H1 (cell line): ENCODE results near the gene ZBTB40. TPM values are rescaled to one million over a fixed set of nuclear protein-coding genes. Genes with fewer than 3 reads are reported as not detected.

ENCODE experiments used
- CTCF ChIA-PET: fragments of 300-600 bp; sonication (Branson Sonifier 250); formaldehyde crosslinking; loops from one replicate; lab custom pipeline; 2021; ENCODE audit not compliant: partially characterized antibody; lab: Charles Lee
- POLR2A ChIA-PET: fragments of 300-600 bp; sonication (Branson Sonifier 250); formaldehyde crosslinking; loops from one replicate; lab custom pipeline; 2021; ENCODE audit warnings: inconsistent platforms; ENCODE audit not compliant: partially characterized antibody; lab: Charles Lee
- DNase-seq, 2 experiments: peaks; one replicate each; pipeline versions ENCODE4 v3.0.0 to v3.0.0-alpha.2; 2010 to 2022; ENCODE audit warnings: low spot score in 2 of 2, low read depth in 1 of 2, mixed read lengths in 1 of 2
- FAIRE-seq: peaks from 2 replicates; lab custom pipeline; 2011; peaks lifted over from hg19 to GRCh38; lab: Jason Lieb, UNC
- H2AFZ ChIP-seq: 2 replicates; pipeline ENCODE4 v1.8.1; 2012; ENCODE audit warnings: low read length, inconsistent platforms
- H2AK5ac ChIP-seq: 2 replicates; pipeline ENCODE4 v1.6.1; 2013; ENCODE audit warnings: low read depth, low read length
- H2BK120ac ChIP-seq: replicated peaks from 2 replicates; pipeline ENCODE3; 2013; ENCODE audit warnings: low read depth, low read length, inconsistent platforms
- H2BK12ac ChIP-seq: 2 replicates; pipeline ENCODE4 v1.6.1; 2013; ENCODE audit warnings: low read depth, low read length
- H2BK15ac ChIP-seq: 2 replicates; pipeline ENCODE4 v1.6.1; 2013; ENCODE audit warnings: low read length
- H2BK20ac ChIP-seq: 2 replicates; pipeline ENCODE4 v1.6.1; 2013; ENCODE audit warnings: low read length
- H2BK5ac ChIP-seq: 2 replicates; pipeline ENCODE4 v1.6.1; 2013; ENCODE audit warnings: low read depth, low read length
- H3K14ac ChIP-seq: 2 replicates; pipeline ENCODE4 v1.6.1; 2013; ENCODE audit warnings: inconsistent platforms; ENCODE audit not compliant: insufficient read length
- H3K18ac ChIP-seq: 2 replicates; pipeline ENCODE4 v1.6.1; 2013; ENCODE audit warnings: low read length; ENCODE audit errors: extremely low read depth
- H3K23ac ChIP-seq: 2 replicates; pipeline ENCODE4 v1.6.1; 2013; ENCODE audit warnings: inconsistent platforms; ENCODE audit not compliant: insufficient read length
- H3K23me2 ChIP-seq: 2 replicates; pipeline ENCODE4 v1.6.1; 2013; ENCODE audit warnings: low read depth, low read length
- H3K27ac ChIP-seq: 2 replicates; pipeline ENCODE4 v1.6.1; 2011; ENCODE audit warnings: low read depth, low read length, inconsistent platforms
- H3K27me3 ChIP-seq, 4 experiments: replicated peaks in 1 of 4; 1 replicate in 1 of 4; 2 replicates in 3 of 4; pipeline versions ENCODE4 v1.6.1 to v1.8.1; 2011 to 2013; ENCODE audit warnings: low read length in 3 of 4, mild to moderate bottlenecking in 3 of 4, inconsistent platforms in 2 of 4, mixed read lengths in 2 of 4, moderate library complexity in 1 of 4; ENCODE audit not compliant: control insufficient read depth in 3 of 4, insufficient read depth in 3 of 4; ENCODE audit errors: extremely low read depth in 1 of 4
- H3K36me3 ChIP-seq, 4 experiments: 2 replicates each; pipeline versions ENCODE4 v1.6.1 to v1.8.1; 2011 to 2013; ENCODE audit warnings: mild to moderate bottlenecking in 4 of 4, low read length in 3 of 4, moderate library complexity in 2 of 4, control low read depth in 1 of 4, inconsistent platforms in 1 of 4; ENCODE audit not compliant: insufficient read depth in 4 of 4, control insufficient read depth in 2 of 4
- H3K4ac ChIP-seq: replicated peaks from 2 replicates; pipeline ENCODE3; 2013; ENCODE audit warnings: low read length, low read depth, mixed read lengths, inconsistent platforms; ENCODE audit not compliant: insufficient read length
- H3K4me1 ChIP-seq, 4 experiments: replicated peaks in 1 of 4; 1 replicate in 1 of 4; 2 replicates in 3 of 4; pipeline versions ENCODE4 v1.6.1 to v1.8.1; 2011 to 2013; ENCODE audit warnings: low read length in 3 of 4, inconsistent platforms in 2 of 4, mixed read lengths in 1 of 4; ENCODE audit not compliant: insufficient read depth in 4 of 4, control insufficient read depth in 3 of 4
- H3K4me2 ChIP-seq, 2 experiments: 2 replicates each; pipeline versions ENCODE4 v1.6.1 to v1.8.1; 2011 to 2013; ENCODE audit warnings: low read depth in 2 of 2, low read length in 2 of 2, control low read depth in 1 of 2, inconsistent platforms in 1 of 2, mild to moderate bottlenecking in 1 of 2; ENCODE audit not compliant: insufficient read depth in 1 of 2
- H3K4me3 ChIP-seq, 4 experiments: fragments of 200-600, 300-600 bp in 1 of 4; sonication (generic), shearing (Covaris generic), sonication (Bioruptor Twin) in 1 of 4; 2 replicates each; pipeline versions ENCODE4 v1.5.1 to v1.8.1; 2011 to 2016; ENCODE audit warnings: low read length in 4 of 4, low read depth in 3 of 4, control low read depth in 2 of 4, inconsistent platforms in 2 of 4, mild to moderate bottlenecking in 2 of 4, mixed read lengths in 1 of 4, moderate library complexity in 1 of 4; ENCODE audit not compliant: insufficient read depth in 2 of 4; ENCODE audit errors: extremely low read depth in 1 of 4
- H3K56ac ChIP-seq: replicated peaks from 2 replicates; pipeline ENCODE3; 2013; ENCODE audit warnings: low read depth, mild to moderate bottlenecking, mixed read lengths, low read length, inconsistent platforms; ENCODE audit not compliant: insufficient read length
- H3K79me1 ChIP-seq: 2 replicates; pipeline ENCODE4 v1.6.1; 2013; ENCODE audit warnings: low read depth, low read length, control low read depth
- H3K79me2 ChIP-seq, 2 experiments: 2 replicates each; pipeline versions ENCODE4 v1.6.1 to v1.8.1; 2012 to 2013; ENCODE audit warnings: low read length in 2 of 2, mild to moderate bottlenecking in 2 of 2, inconsistent platforms in 1 of 2; ENCODE audit not compliant: insufficient read depth in 2 of 2, control insufficient read depth in 1 of 2
- H3K9ac ChIP-seq, 4 experiments: replicated peaks in 1 of 4; 1 replicate in 1 of 4; 2 replicates in 3 of 4; pipeline versions ENCODE4 v1.6.1 to v1.8.1; 2011 to 2013; ENCODE audit warnings: low read depth in 3 of 4, low read length in 3 of 4, control low read depth in 2 of 4, mild to moderate bottlenecking in 2 of 4, moderate library complexity in 2 of 4, inconsistent platforms in 1 of 4; ENCODE audit errors: extremely low read depth in 1 of 4
- H3K9me3 ChIP-seq, 2 experiments: 2 replicates each; pipeline versions ENCODE4 v1.6.1 to v1.8.1; 2012 to 2013; ENCODE audit warnings: mild to moderate bottlenecking in 2 of 2, moderate library complexity in 2 of 2, control low read depth in 1 of 2, inconsistent platforms in 1 of 2, low read depth in 1 of 2, low read length in 1 of 2, mixed read lengths in 1 of 2; ENCODE audit not compliant: insufficient read depth in 2 of 2
- H4K20me1 ChIP-seq, 2 experiments: replicated peaks in 1 of 2; 2 replicates each; pipeline versions ENCODE3 to v1.8.1; 2011 to 2013; ENCODE audit warnings: inconsistent platforms in 2 of 2, low read length in 2 of 2, mild to moderate bottlenecking in 1 of 2; ENCODE audit not compliant: insufficient read depth in 2 of 2, control insufficient read depth in 1 of 2
- H4K5ac ChIP-seq: 2 replicates; pipeline ENCODE4 v1.6.1; 2013; ENCODE audit warnings: low read length, low read depth, mixed read lengths, inconsistent platforms; ENCODE audit not compliant: insufficient read length
- H4K8ac ChIP-seq: 2 replicates; pipeline ENCODE4 v1.8.0; 2013; ENCODE audit warnings: mild to moderate bottlenecking, moderate library complexity, low read length, inconsistent platforms; ENCODE audit not compliant: insufficient read depth; ENCODE audit errors: extremely low read depth
- H4K91ac ChIP-seq: replicated peaks from 2 replicates; pipeline ENCODE3; 2013; ENCODE audit warnings: low read length, mixed read lengths, inconsistent platforms; ENCODE audit not compliant: insufficient read length
- HDAC2 ChIP-seq, 2 experiments: fragments of 300-600 bp in 1 of 2; sonication (generic) in 1 of 2; IDR thresholded peaks; 2 replicates each; pipeline ENCODE4 v1.6.1; 2011 to 2012; ENCODE audit warnings: low read depth in 2 of 2, low read length in 2 of 2, mild to moderate bottlenecking in 2 of 2, moderate library complexity in 2 of 2, borderline replicate concordance in 1 of 2, inconsistent platforms in 1 of 2
- HDAC6 ChIP-seq: IDR thresholded peaks from one replicate; pipeline ENCODE4 v1.7.1; 2012; ENCODE audit warnings: low read depth, mild to moderate bottlenecking, inconsistent platforms, low read length, moderate library complexity
- JUND ChIP-seq: IDR thresholded peaks from 2 replicates; pipeline ENCODE4 v1.6.1; 2011; ENCODE audit warnings: mild to moderate bottlenecking, improper control_type of control experiment, low read length
- KDM1A ChIP-seq: fragments of 200-600, 300-600 bp; sonication (generic); IDR thresholded peaks from 2 replicates; pipeline ENCODE4 v1.7.1; 2016; ENCODE audit warnings: mild to moderate bottlenecking, low read length, borderline replicate concordance
- POLR2AphosphoS5 ChIP-seq: IDR thresholded peaks from 2 replicates; pipeline ENCODE4 v1.6.1; 2011; ENCODE audit warnings: low read depth, low read length
- RAD21 ChIP-seq, 2 experiments: IDR thresholded peaks in 1 of 2; conservative IDR thresholded peaks in 1 of 2; 2 replicates each; pipeline ENCODE4 v1.6.1; 2011; ENCODE audit warnings: low read depth in 2 of 2, low read length in 2 of 2, improper control_type of control experiment in 1 of 2, inconsistent platforms in 1 of 2, mild to moderate bottlenecking in 1 of 2, moderate library complexity in 1 of 2
- SIN3A ChIP-seq, 2 experiments: IDR thresholded peaks in 1 of 2; conservative IDR thresholded peaks in 1 of 2; 2 replicates each; pipeline ENCODE4 v1.6.1; 2011 to 2012; ENCODE audit warnings: low read length in 2 of 2, improper control_type of control experiment in 1 of 2, low read depth in 1 of 2, mild to moderate bottlenecking in 1 of 2
- SUZ12 ChIP-seq: fragments of 200-600 bp; sonication (generic); IDR thresholded peaks from 2 replicates; pipeline ENCODE4 v1.6.1; 2012; ENCODE audit warnings: mild to moderate bottlenecking, inconsistent platforms, low read length, moderate library complexity, mixed read lengths
- TAF7 ChIP-seq: optimal IDR thresholded peaks from 2 replicates; pipeline ENCODE3; 2011; ENCODE audit warnings: low read depth, mild to moderate bottlenecking, inconsistent platforms, low read length, moderate library complexity, borderline replicate concordance
- WGBS, 2 experiments: shearing (Covaris generic) in 1 of 2; methylation state at CpG; one replicate each; pipeline versions ENCODE4 v1.1.6 to v1.1.7; 2013 to 2015; ENCODE audit warnings: low lambda C conversion rate in 2 of 2, mixed read lengths in 2 of 2, inconsistent platforms in 1 of 2, low coverage in 1 of 2, missing lambda C conversion rate in 1 of 2; ENCODE audit not compliant: insufficient replicate concordance in 2 of 2, insufficient coverage in 1 of 2, insufficient read length in 1 of 2; ENCODE audit errors: extremely low coverage in 1 of 2, missing lambda C conversion rate in 1 of 2; 5-methylcytosine and 5-hydroxymethylcytosine counted together
- polyA plus RNA-seq, 7 experiments: library from polyadenylated mRNA; depleted of rRNA in 3 of 7; stranded (reverse) in 5 of 7; unstranded in 2 of 7; fragments of >200 nt in 5 of 7; fragments of 200-250 nt in 2 of 7; gene quantifications; 1 replicate in 5 of 7; 2 replicates in 1 of 7; 4 replicates in 1 of 7; pipeline versions ENCODE4 v1.2.1 to v1.2.3, GENCODE V29; 2011 to 2013; ENCODE audit warnings: missing spikeins in 2 of 7, mixed read lengths in 2 of 7
- total RNA-seq: library from RNA; stranded (reverse); fragmentation: NEBNext Ultra II Directional; extraction: Animal tissue kit (Norgen Biotek cat#: 25700); gene quantifications from 2 replicates; pipeline ENCODE4 v1.2.1, GENCODE V29; 2021
- TF ChIP-seq, protein P1 (sequence below): IDR thresholded peaks from 2 replicates; pipeline ENCODE4 v1.6.1; 2012; ENCODE audit warnings: low read length, inconsistent platforms

ZBTB40 gene
- total and polyA plus RNA-seq, 2 of the 8 experiments (the other 6 are each of a cell fraction or from before 2014, with no cell fraction given): 3.1 to 19.3 TPM

- Histone ChIP-seq H2AFZ (no peak overlapping the region), H3K27me3 (no peaks in the 10 kb centered on the region), H4K20me1 (peaks cover 0 to 2% of the 10 kb centered on the region in 2 experiments), H3K79me2 (no peaks in the 10 kb centered on the region), H4K91ac (no peak overlapping the region), H2BK12ac (no peak overlapping the region), H3K23me2 (0 out of 2 replicates have a peak, but pooled peaks cover 2% of the 10 kb centered on the region), H3K9me3 (no peaks in the 10 kb centered on the region), H2AK5ac (no peak overlapping the region), H3K4me2 (no peak overlapping the region), H3K4me1 (no peaks in the 10 kb centered on the region), H3K4ac (no peak overlapping the region), H2BK15ac (no peak overlapping the region), H4K5ac (no peak overlapping the region), H3K23ac (no peak overlapping the region), H2BK20ac (no peak overlapping the region), H3K9ac (no peak overlapping the region), H2BK5ac (no peak overlapping the region), H3K27ac (no peak overlapping the region), H3K18ac (no peak overlapping the region), H3K79me1 (no peaks in the 10 kb centered on the region), H3K4me3 (no peak overlapping the region), H3K36me3 (peaks cover 9 to 29% (median 17%) of the 10 kb centered on the region in 4 experiments), H3K56ac (no peak overlapping the region), H4K8ac (no peak overlapping the region), H3K14ac (no peak overlapping the region), H2BK120ac (no peak overlapping the region)
- ChIA-PET POLR2A (no interaction called here), CTCF (interaction anchor here (1.0 to 5.2 kb wide), 6 partner anchors 12 to 117 kb away, joined by 3 to 70 read pairs (median 3); partner anchors contain the start of gene C1QC)
- FAIRE-seq (no peak), DNase-seq (no peak)
- WGBS, 2 experiments: 74% methylated on average over 5 of the region's 5 CpGs; no CpG with 5 or more reads in 1 of the 2 experiments
- TF ChIP-seq TAF7: no peak
- TF ChIP-seq SUZ12: no peak
- TF ChIP-seq RAD21 (IDR thresholded peaks at IDR 0.05 in 1 of 2, conservative IDR thresholded peaks at IDR 0.05 in 1 of 2; ENCODE audit: low read depth in 2 of 2, low read length in 2 of 2): no peak
- no peak for TF ChIP-seq POLR2AphosphoS5
- TF ChIP-seq, protein P1, sequence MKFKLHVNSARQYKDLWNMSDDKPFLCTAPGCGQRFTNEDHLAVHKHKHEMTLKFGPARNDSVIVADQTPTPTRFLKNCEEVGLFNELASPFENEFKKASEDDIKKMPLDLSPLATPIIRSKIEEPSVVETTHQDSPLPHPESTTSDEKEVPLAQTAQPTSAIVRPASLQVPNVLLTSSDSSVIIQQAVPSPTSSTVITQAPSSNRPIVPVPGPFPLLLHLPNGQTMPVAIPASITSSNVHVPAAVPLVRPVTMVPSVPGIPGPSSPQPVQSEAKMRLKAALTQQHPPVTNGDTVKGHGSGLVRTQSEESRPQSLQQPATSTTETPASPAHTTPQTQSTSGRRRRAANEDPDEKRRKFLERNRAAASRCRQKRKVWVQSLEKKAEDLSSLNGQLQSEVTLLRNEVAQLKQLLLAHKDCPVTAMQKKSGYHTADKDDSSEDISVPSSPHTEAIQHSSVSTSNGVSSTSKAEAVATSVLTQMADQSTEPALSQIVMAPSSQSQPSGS: no peak
- no peak for TF ChIP-seq KDM1A
- TF ChIP-seq HDAC6: no peak
- no peak for TF ChIP-seq SIN3A (conservative IDR thresholded peaks at IDR 0.05 in 1 of 2, IDR thresholded peaks at IDR 0.05 in 1 of 2; ENCODE audit: low read depth in 1 of 2, low read length in 2 of 2)
- TF ChIP-seq JUND: no peak
- TF ChIP-seq HDAC2 (IDR thresholded peaks at IDR 0.05; ENCODE audit: borderline replicate concordance in 1 of 2, low read depth in 2 of 2, low read length in 2 of 2): no peak
These were observed 72.8 kb downstream of the ZBTB40 start for GRCh38 chr1:22524481-22524880.
